IMR-90 (cell line): ENCODE data around the gene WDR54. TPM values are rescaled to one million over a fixed set of nuclear protein-coding genes. Genes with fewer than 3 reads are reported as not detected.

Source experiments
- ATAC-seq: fragments of 200-7000 bp; cut with Tn5 transposase; 2 replicates; pipeline ENCODE4 v1.9.1; 2020; ENCODE audit warnings: low read depth, mild to moderate bottlenecking, moderate library complexity
- BruUV-seq: library from RNA; stranded (reverse); fragments of 400-500 nt; replicated peaks from 2 replicates; lab custom pipeline; 2021; lab: Mats Ljungman, UMichigan
- CTCF ChIA-PET: fragments of 300-600 bp; formaldehyde crosslinking; extraction: SDS; loops from one replicate; lab custom pipeline; 2021; ENCODE audit warnings: antibody characterized with exemption; lab: Yijun Ruan, JAX
- POLR2A ChIA-PET: fragments of 300-600 bp; sonication (Branson Sonifier 250); formaldehyde crosslinking; loops from one replicate; lab custom pipeline; 2022; ENCODE audit warnings: antibody characterized with exemption; ENCODE audit not compliant: unreplicated experiment; lab: Charles Lee
- DNase-seq: peaks from one replicate; pipeline ENCODE4 v3.0.0; 2013
- H2AFZ ChIP-seq: replicated peaks from 2 replicates; pipeline ENCODE3; 2013; ENCODE audit warnings: low read length, mild to moderate bottlenecking; ENCODE audit not compliant: poor library complexity
- H2AK5ac ChIP-seq: 2 replicates; pipeline ENCODE4 v1.6.1; 2013; ENCODE audit warnings: low read depth, low read length, inconsistent platforms
- H2AK9ac ChIP-seq: replicated peaks from 2 replicates; pipeline ENCODE3; 2013; ENCODE audit warnings: mild to moderate bottlenecking, low read depth, low read length, moderate library complexity; ENCODE audit not compliant: poor library complexity
- H2BK120ac ChIP-seq: 2 replicates; pipeline ENCODE4 v1.6.1; 2013; ENCODE audit warnings: low read depth, low read length, inconsistent platforms
- H2BK15ac ChIP-seq: 3 replicates; pipeline ENCODE4 v1.6.1; 2013; ENCODE audit warnings: low read depth, low read length, inconsistent platforms
- H2BK20ac ChIP-seq: 2 replicates; pipeline ENCODE4 v1.6.1; 2013; ENCODE audit warnings: low read depth, mild to moderate bottlenecking, inconsistent platforms, low read length, moderate library complexity
- H2BK5ac ChIP-seq: 2 replicates; pipeline ENCODE4 v1.6.1; 2013; ENCODE audit warnings: mild to moderate bottlenecking, low read depth, low read length, inconsistent platforms; ENCODE audit not compliant: poor library complexity, severe bottlenecking
- H3K14ac ChIP-seq: replicated peaks from 2 replicates; pipeline ENCODE4 v1.6.1; 2013; ENCODE audit warnings: low read depth, low read length, inconsistent platforms
- H3K18ac ChIP-seq: 2 replicates; pipeline ENCODE4 v1.6.1; 2013; ENCODE audit warnings: low read depth, low read length, control low read depth
- H3K23ac ChIP-seq: 2 replicates; pipeline ENCODE4 v1.6.1; 2013; ENCODE audit warnings: low read depth, low read length, inconsistent platforms
- H3K27ac ChIP-seq: 2 replicates; pipeline ENCODE4 v1.5.1; 2013; ENCODE audit warnings: mild to moderate bottlenecking, control low read depth, low read length; ENCODE audit not compliant: insufficient read depth
- H3K27me3 ChIP-seq: 2 replicates; pipeline ENCODE4 v1.6.1; 2013; ENCODE audit warnings: low read length; ENCODE audit not compliant: control insufficient read depth, insufficient read depth
- H3K36me3 ChIP-seq: 2 replicates; pipeline ENCODE4 v1.6.1; 2013; ENCODE audit warnings: low read length, mixed read lengths; ENCODE audit not compliant: control insufficient read depth, insufficient read depth
- H3K4ac ChIP-seq: 2 replicates; pipeline ENCODE4 v1.6.1; 2013; ENCODE audit warnings: low read depth, low read length, inconsistent platforms
- H3K4me1 ChIP-seq: 2 replicates; pipeline ENCODE4 v1.6.1; 2013; ENCODE audit warnings: low read length, mixed read lengths; ENCODE audit not compliant: control insufficient read depth, insufficient read depth
- H3K4me2 ChIP-seq: 2 replicates; pipeline ENCODE4 v1.6.1; 2013; ENCODE audit warnings: low read depth, mild to moderate bottlenecking, control low read depth, low read length, moderate library complexity
- H3K4me3 ChIP-seq: 2 replicates; pipeline ENCODE4 v1.5.1; 2013; ENCODE audit warnings: low read depth, mild to moderate bottlenecking, control low read depth, low read length, moderate library complexity; ENCODE audit not compliant: insufficient read depth
- H3K56ac ChIP-seq: 2 replicates; pipeline ENCODE4 v1.6.1; 2013; ENCODE audit warnings: low read length, inconsistent platforms; ENCODE audit not compliant: insufficient read depth; ENCODE audit errors: extremely low read depth
- H3K79me1 ChIP-seq, 2 experiments: 2 replicates each; pipeline ENCODE4 v1.6.1; 2013; ENCODE audit warnings: low read length in 2 of 2, inconsistent platforms in 1 of 2, low read depth in 1 of 2
- H3K9ac ChIP-seq: 2 replicates; pipeline ENCODE4 v1.6.1; 2013; ENCODE audit warnings: low read depth, low read length, control low read depth
- H3K9me1 ChIP-seq: 2 replicates; pipeline ENCODE4 v1.6.1; 2013; ENCODE audit warnings: low read length, inconsistent platforms; ENCODE audit not compliant: insufficient read depth
- H3K9me3 ChIP-seq: 2 replicates; pipeline ENCODE4 v1.6.1; 2013; ENCODE audit warnings: low read length; ENCODE audit not compliant: control insufficient read depth, insufficient read depth
- H4K20me1 ChIP-seq: 2 replicates; pipeline ENCODE4 v1.6.1; 2013; ENCODE audit warnings: low read length, inconsistent platforms; ENCODE audit not compliant: insufficient read depth
- H4K5ac ChIP-seq: 2 replicates; pipeline ENCODE4 v1.6.1; 2013; ENCODE audit warnings: mild to moderate bottlenecking, low read depth, low read length, control low read depth
- H4K8ac ChIP-seq, 2 experiments: 2 replicates each; pipeline ENCODE4 v1.6.1; 2013; ENCODE audit warnings: low read depth in 2 of 2, low read length in 2 of 2, control low read depth in 1 of 2, inconsistent platforms in 1 of 2
- H4K91ac ChIP-seq: 2 replicates; pipeline ENCODE4 v1.6.1; 2013; ENCODE audit warnings: low read depth, low read length, inconsistent platforms; ENCODE audit not compliant: insufficient read depth
- CEBPB ChIP-seq: IDR thresholded peaks from 2 replicates; pipeline ENCODE4 v1.6.1; 2012; ENCODE audit warnings: low read depth, low read length, improper control_type of control experiment
- CHD1 ChIP-seq: IDR thresholded peaks from 2 replicates; pipeline ENCODE4 v1.6.1; 2012; ENCODE audit warnings: low read depth, low read length, improper control_type of control experiment
- FOS ChIP-seq: fragments of 150-350 bp; IDR thresholded peaks from 2 replicates; pipeline ENCODE4 v1.6.1; 2016; ENCODE audit warnings: low read depth, low read length
- MAZ ChIP-seq: IDR thresholded peaks from 2 replicates; pipeline ENCODE4 v1.6.1; 2012; ENCODE audit warnings: low read depth, mild to moderate bottlenecking, low read length, improper control_type of control experiment, moderate library complexity, borderline replicate concordance
- NFE2L2 ChIP-seq: fragments of 150-350 bp; IDR thresholded peaks from 2 replicates; pipeline ENCODE4 v1.6.1; 2016; ENCODE audit warnings: low read depth, mild to moderate bottlenecking, low read length
- RCOR1 ChIP-seq: IDR thresholded peaks from 2 replicates; pipeline ENCODE4 v1.6.1; 2012; ENCODE audit warnings: mild to moderate bottlenecking, low read length, improper control_type of control experiment; ENCODE audit not compliant: insufficient replicate concordance
- SMC3 ChIP-seq: fragments of 150-350 bp; IDR thresholded peaks from 2 replicates; pipeline ENCODE4 v1.6.1; 2016; ENCODE audit warnings: low read depth, mild to moderate bottlenecking, antibody characterized with exemption, low read length, moderate library complexity
- WGBS, 2 experiments: methylation state at CpG; one replicate each; pipeline versions ENCODE4 v1.1.5 to v1.1.7; 2013; ENCODE audit warnings: missing lambda C conversion rate in 2 of 2; ENCODE audit not compliant: insufficient read length in 1 of 2; ENCODE audit errors: extremely low coverage in 2 of 2; 5-methylcytosine and 5-hydroxymethylcytosine counted together
- dilution Hi-C: fragments of 300-500 bp; cut with HindIII; formaldehyde crosslinking; loops from one replicate; pipeline ENCODE4 v1.14.3; 2018; ENCODE audit warnings: low sequenced_read_pairs; ENCODE audit not compliant: unreplicated experiment
- in situ Hi-C: fragments of 300-500 bp; cut with MboI; formaldehyde crosslinking; loops from 3 replicates; pipeline ENCODE4 v1.14.3; 2019; ENCODE audit warnings: low sequenced_read_pairs, inconsistent platforms, mixed read lengths
- intact Hi-C: fragments of 100-400 bp; cut with micrococcal nuclease; formaldehyde crosslinking; loops from 2 replicates; pipeline ENCODE4 v1.10.0; 2022
- polyA plus RNA-seq, 3 experiments: library from polyadenylated mRNA; depleted of rRNA; stranded (reverse); fragments of >200 nt; gene quantifications; 2 replicates each; pipeline ENCODE4 v1.2.3, GENCODE V29; 2012; ENCODE audit warnings: low replicate concordance in 1 of 3
- total RNA-seq: library from RNA; depleted of rRNA; stranded (reverse); fragments of >200 nt; gene quantifications from 2 replicates; pipeline ENCODE4 v1.2.3, GENCODE V29; 2012
- TF ChIP-seq, protein P1 (sequence below): fragments of 150-350 bp; IDR thresholded peaks from 2 replicates; pipeline ENCODE4 v1.6.1; 2016; ENCODE audit warnings: low read depth, mild to moderate bottlenecking, low read length, moderate library complexity, borderline replicate concordance
- TF ChIP-seq, protein P2 (sequence below): conservative IDR thresholded peaks from 2 replicates; pipeline ENCODE4 v1.5.1; 2012; ENCODE audit warnings: mild to moderate bottlenecking, low read depth, low read length, improper control_type of control experiment

The WDR54 gene
- total and polyA plus RNA-seq, 2 of the 4 experiments (the other 2 are of a cell fraction) = 47.9 to 57.2 TPM

DNA sequence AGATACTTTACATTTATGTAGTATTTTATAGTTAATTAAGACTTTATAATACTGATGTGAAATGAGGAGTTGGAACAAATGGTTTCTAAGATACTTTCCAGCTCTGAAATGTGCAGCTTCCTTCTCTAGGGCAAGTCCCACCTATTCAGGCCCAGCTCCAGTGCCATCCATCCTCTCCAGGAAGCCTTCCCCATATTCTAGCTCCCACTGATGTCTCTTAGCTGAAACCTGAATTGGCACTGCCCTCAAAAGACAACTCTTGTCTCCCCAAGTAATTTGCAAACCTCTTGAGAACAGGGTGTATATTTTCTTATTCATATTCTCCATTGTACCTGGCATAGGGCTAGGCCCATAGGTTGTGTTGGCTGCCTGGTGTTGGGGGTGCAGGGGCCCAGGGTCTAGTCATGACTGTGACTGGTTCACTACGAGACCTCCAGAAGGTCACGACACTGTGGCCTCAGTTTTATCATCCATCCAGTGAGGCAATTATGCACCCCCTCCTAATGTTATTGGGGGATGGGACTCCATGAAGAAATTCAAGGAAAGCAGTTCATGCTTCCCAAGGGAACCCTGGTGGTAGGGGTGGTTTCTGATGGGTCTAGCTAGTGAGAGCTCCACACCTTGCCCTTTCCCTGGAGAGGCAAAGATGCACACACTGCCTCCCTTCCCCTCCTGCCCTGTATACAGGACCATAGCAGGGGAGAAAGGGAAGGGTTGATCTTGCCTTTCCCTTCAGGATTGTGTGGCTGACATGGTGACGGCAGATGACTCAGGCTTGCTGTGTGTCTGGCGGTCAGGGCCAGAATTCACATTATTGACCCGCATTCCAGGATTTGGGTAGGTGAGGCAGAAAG, 2.8 kb downstream of the WDR54 start:
- no peak overlapping the region for H2BK20ac ChIP-seq
- ChIA-PET CTCF (no interaction called here), POLR2A (no interaction called here)
- H4K5ac ChIP-seq = no peak overlapping the region
- H4K8ac ChIP-seq = no peak overlapping the region
- no peak overlapping the region for H2AK5ac ChIP-seq
- intact Hi-C loops (no loop called here), in situ Hi-C loops (no loop called here), dilution Hi-C loops (no loop called here)
- peaks cover 42% of the 10 kb centered on the region for H3K36me3 ChIP-seq
- no peak overlapping the region for H3K4me3 ChIP-seq
- no peak for ATAC-seq
- H3K9ac ChIP-seq = no peak overlapping the region
- TF ChIP-seq CHD1 (no peak), NFE2L2 (no peak), RCOR1 (no peak), MAZ (no peak), SMC3 (no peak), CEBPB (no peak), FOS (no peak)
- TF ChIP-seq, protein P1, sequence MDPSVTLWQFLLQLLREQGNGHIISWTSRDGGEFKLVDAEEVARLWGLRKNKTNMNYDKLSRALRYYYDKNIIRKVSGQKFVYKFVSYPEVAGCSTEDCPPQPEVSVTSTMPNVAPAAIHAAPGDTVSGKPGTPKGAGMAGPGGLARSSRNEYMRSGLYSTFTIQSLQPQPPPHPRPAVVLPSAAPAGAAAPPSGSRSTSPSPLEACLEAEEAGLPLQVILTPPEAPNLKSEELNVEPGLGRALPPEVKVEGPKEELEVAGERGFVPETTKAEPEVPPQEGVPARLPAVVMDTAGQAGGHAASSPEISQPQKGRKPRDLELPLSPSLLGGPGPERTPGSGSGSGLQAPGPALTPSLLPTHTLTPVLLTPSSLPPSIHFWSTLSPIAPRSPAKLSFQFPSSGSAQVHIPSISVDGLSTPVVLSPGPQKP = no peak
- TF ChIP-seq, protein P2, sequence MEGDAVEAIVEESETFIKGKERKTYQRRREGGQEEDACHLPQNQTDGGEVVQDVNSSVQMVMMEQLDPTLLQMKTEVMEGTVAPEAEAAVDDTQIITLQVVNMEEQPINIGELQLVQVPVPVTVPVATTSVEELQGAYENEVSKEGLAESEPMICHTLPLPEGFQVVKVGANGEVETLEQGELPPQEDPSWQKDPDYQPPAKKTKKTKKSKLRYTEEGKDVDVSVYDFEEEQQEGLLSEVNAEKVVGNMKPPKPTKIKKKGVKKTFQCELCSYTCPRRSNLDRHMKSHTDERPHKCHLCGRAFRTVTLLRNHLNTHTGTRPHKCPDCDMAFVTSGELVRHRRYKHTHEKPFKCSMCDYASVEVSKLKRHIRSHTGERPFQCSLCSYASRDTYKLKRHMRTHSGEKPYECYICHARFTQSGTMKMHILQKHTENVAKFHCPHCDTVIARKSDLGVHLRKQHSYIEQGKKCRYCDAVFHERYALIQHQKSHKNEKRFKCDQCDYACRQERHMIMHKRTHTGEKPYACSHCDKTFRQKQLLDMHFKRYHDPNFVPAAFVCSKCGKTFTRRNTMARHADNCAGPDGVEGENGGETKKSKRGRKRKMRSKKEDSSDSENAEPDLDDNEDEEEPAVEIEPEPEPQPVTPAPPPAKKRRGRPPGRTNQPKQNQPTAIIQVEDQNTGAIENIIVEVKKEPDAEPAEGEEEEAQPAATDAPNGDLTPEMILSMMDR = no peak
- H3K4ac ChIP-seq = no peak overlapping the region
- H3K9me1 ChIP-seq = peaks cover 7% of the 10 kb centered on the region
- WGBS, 2 experiments = 83% methylated on average over 2 of the region's 5 CpGs; no CpG with 5 or more reads in 1 of the 2 experiments
- no peak overlapping the region for H2BK15ac ChIP-seq
- H4K91ac ChIP-seq = no peak overlapping the region
- H3K79me1 ChIP-seq = peaks cover 2 to 8% of the 10 kb centered on the region in 2 experiments; a peak in 2 of 4 replicates
- no peaks in the 10 kb centered on the region for H3K27me3 ChIP-seq
- H3K56ac ChIP-seq = no peak overlapping the region
- no peaks in the 10 kb centered on the region for H3K9me3 ChIP-seq
- H2BK5ac ChIP-seq = no peak overlapping the region
- no peak overlapping the region for H3K14ac ChIP-seq
- no peak overlapping the region for H3K4me2 ChIP-seq
- no peak overlapping the region for H3K23ac ChIP-seq
- BruUV-seq = no TSS peak
- peaks cover 3% of the 10 kb centered on the region for H3K4me1 ChIP-seq
- 0 out of 2 replicates have a peak, but pooled peaks cover 3% of the 10 kb centered on the region for H4K20me1 ChIP-seq
- H3K18ac ChIP-seq = no peak overlapping the region
- no peak overlapping the region for H2AFZ ChIP-seq
- no peak for DNase-seq
- no peak overlapping the region for H2BK120ac ChIP-seq
- H3K27ac ChIP-seq = no peak overlapping the region
- no peak overlapping the region for H2AK9ac ChIP-seq
